Kidney epithelial cell (primary cell): ENCODE results near the gene GDF15. TPM values are rescaled to one million over a fixed set of nuclear protein-coding genes. Genes with fewer than 3 reads are reported as not detected.

Experiments used
- DNase-seq: peaks from one replicate; pipeline ENCODE4 v3.0.0-alpha.2; 2010; ENCODE audit warnings: low read depth
- H3K27me3 ChIP-seq: 2 replicates; pipeline ENCODE4 v1.6.0; 2011; ENCODE audit warnings: low read length; ENCODE audit not compliant: control insufficient read depth, insufficient read depth
- H3K36me3 ChIP-seq: 2 replicates; pipeline ENCODE4 v1.5.1; 2011; ENCODE audit warnings: low read length; ENCODE audit not compliant: control insufficient read depth, insufficient read depth
- H3K4me3 ChIP-seq: 2 replicates; pipeline ENCODE4 v1.5.1; 2011; ENCODE audit warnings: low read depth, mild to moderate bottlenecking, control low read depth, low read length
- CTCF ChIP-seq: IDR thresholded peaks from 2 replicates; pipeline ENCODE4 v1.5.1; 2011; ENCODE audit warnings: mild to moderate bottlenecking, moderate library complexity, low read length, control low read depth, inconsistent platforms; ENCODE audit not compliant: insufficient read depth, poor library complexity, severe bottlenecking
- total RNA-seq: library from RNA; depleted of rRNA; stranded (reverse); fragments of >200 nt; gene quantifications from 2 replicates; pipeline ENCODE4 v1.2.3, GENCODE V29; 2015

The GDF15 gene
- total RNA-seq, 1 donor from 2014 or later, result 637 TPM

GRCh38 chr19:18392926-18393325 is 7.0 kb downstream of the GDF15 start:
- DNase-seq, result no peak
- TF ChIP-seq CTCF, result no peak
- H3K27me3 ChIP-seq, result peaks cover 13% of the 10 kb centered on the region
- no peak overlapping the region for H3K4me3 ChIP-seq
- peaks cover 4% of the 10 kb centered on the region for H3K36me3 ChIP-seq

GRCh38 chr19:18393836-18394235 is 7.9 kb downstream of the GDF15 start:
- no peak for DNase-seq
- Histone ChIP-seq H3K27me3 (peaks cover 13% of the 10 kb centered on the region), H3K36me3 (peaks cover 2% of the 10 kb centered on the region), H3K4me3 (no peak overlapping the region)
- no peak for TF ChIP-seq CTCF

- Histone ChIP-seq H3K27me3 (peaks cover 13% of the 10 kb centered on the region), H3K4me3 (no peak overlapping the region), H3K36me3 (no peaks in the 10 kb centered on the region)
- DNase-seq, result no peak
- no peak for TF ChIP-seq CTCF
Measured at GRCh38 chr19:18396471-18397241, 10.7 kb downstream of the GDF15 start.

- TF ChIP-seq CTCF, result no peak
- Histone ChIP-seq H3K36me3 (no peaks in the 10 kb centered on the region), H3K27me3 (peaks cover 13% of the 10 kb centered on the region), H3K4me3 (no peak within 1 kb of the TSS)
- no peak for DNase-seq
Measured at GRCh38 chr19:18397242-18398202, 11.6 kb downstream of the GDF15 start, which contains the start of gene LRRC25. TSS of gene LRRC25 (minus strand) at chr19:18397622. CDS start at chr19:18396963, 659 bp downstream.

- TF ChIP-seq CTCF, result no peak
- no peak overlapping the region for H3K4me3 ChIP-seq
- H3K36me3 ChIP-seq, result no peaks in the 10 kb centered on the region
- DNase-seq, result no peak
- H3K27me3 ChIP-seq, result peaks cover 13% of the 10 kb centered on the region
Measured at GRCh38 chr19:18399008-18399407, 13.1 kb downstream of the GDF15 start.
